OCI-LY1 (cell line): Measurements from ENCODE around the gene DPP4.

Experiments used
- H2AFZ ChIP-seq: fragments of 200-600 bp; sonication (generic), shearing (Covaris generic); 2 replicates; pipeline ENCODE4 v1.6.0; 2014; ENCODE audit warnings: antibody characterized with exemption, mild to moderate bottlenecking, low read length
- H3F3A ChIP-seq: fragments of 200-600 bp; sonication (generic), shearing (Covaris generic); 2 replicates; pipeline ENCODE4 v1.6.0; 2014; ENCODE audit warnings: mild to moderate bottlenecking, antibody characterized with exemption, low read length, moderate library complexity; ENCODE audit not compliant: insufficient read depth
- H3K27ac ChIP-seq: fragments of 200-600 bp; sonication (generic); 2 replicates; pipeline ENCODE4 v1.5.1; 2014; ENCODE audit warnings: low read length, mixed run types, mild to moderate bottlenecking, low read depth; ENCODE audit not compliant: poor library complexity, severe bottlenecking
- H3K27me3 ChIP-seq: fragments of 200-600 bp; sonication (generic); 2 replicates; pipeline ENCODE4 v1.6.0; 2014; ENCODE audit warnings: antibody characterized with exemption, mild to moderate bottlenecking, low read length, moderate library complexity; ENCODE audit not compliant: insufficient read depth
- H3K36me3 ChIP-seq: fragments of 200-600 bp; sonication (generic); 2 replicates; pipeline ENCODE4 v1.6.1; 2014; ENCODE audit warnings: mild to moderate bottlenecking, antibody characterized with exemption, low read length, moderate library complexity, mixed read lengths; ENCODE audit not compliant: insufficient read depth
- H3K4me1 ChIP-seq: fragments of 200-600 bp; sonication (generic); 2 replicates; pipeline ENCODE4 v1.5.1; 2014; ENCODE audit warnings: mild to moderate bottlenecking, low read length, moderate library complexity; ENCODE audit not compliant: insufficient read depth, severe bottlenecking
- H3K4me2 ChIP-seq: fragments of 200-600 bp; sonication (generic), shearing (Covaris generic); 2 replicates; pipeline ENCODE4 v1.6.1; 2014; ENCODE audit warnings: low read length
- H3K4me3 ChIP-seq: fragments of 200-600 bp; sonication (generic); 2 replicates; pipeline ENCODE4 v1.5.1; 2014; ENCODE audit warnings: low read length, low read depth, mild to moderate bottlenecking, mixed read lengths; ENCODE audit not compliant: poor library complexity, severe bottlenecking
- H3K79me2 ChIP-seq: fragments of 200-600 bp; shearing (Covaris generic); 2 replicates; pipeline ENCODE4 v1.6.1; 2016; ENCODE audit warnings: mixed run types, low read length, mixed read lengths; ENCODE audit not compliant: insufficient read depth
- H3K9ac ChIP-seq: fragments of 200-600 bp; sonication (generic), shearing (Covaris generic); 2 replicates; pipeline ENCODE4 v1.6.1; 2014; ENCODE audit warnings: mild to moderate bottlenecking, low read length, mixed read lengths
- H3K9me2 ChIP-seq: fragments of 200-600 bp; sonication (generic), shearing (Covaris generic); 2 replicates; pipeline ENCODE4 v1.6.1; 2014; ENCODE audit warnings: low read depth, mild to moderate bottlenecking, low read length, mixed read lengths
- H3K9me3 ChIP-seq: fragments of 200-600 bp; shearing (Covaris generic); 2 replicates; pipeline ENCODE4 v1.6.1; 2014; ENCODE audit warnings: low read length, mixed read lengths
- H4K20me1 ChIP-seq: fragments of 200-600 bp; sonication (generic), shearing (Covaris generic); 2 replicates; pipeline ENCODE4 v1.6.0; 2016; ENCODE audit warnings: mild to moderate bottlenecking, low read length; ENCODE audit not compliant: insufficient read depth
- EZH2 ChIP-seq: fragments of 200-600 bp; sonication (generic), shearing (Covaris generic); IDR thresholded peaks from 2 replicates; pipeline ENCODE4 v1.8.0; 2017; ENCODE audit warnings: borderline replicate concordance, mixed run types, mild to moderate bottlenecking, antibody characterized with exemption, low read length, moderate library complexity, mixed read lengths
- TF ChIP-seq, protein P1 (sequence below): fragments of 200-600 bp; sonication (generic), shearing (Covaris generic); IDR thresholded peaks from 2 replicates; pipeline ENCODE4 v1.5.1; 2017; ENCODE audit warnings: mild to moderate bottlenecking, antibody characterized with exemption, low read length, moderate library complexity, mixed read lengths

Gene DPP4

DNA sequence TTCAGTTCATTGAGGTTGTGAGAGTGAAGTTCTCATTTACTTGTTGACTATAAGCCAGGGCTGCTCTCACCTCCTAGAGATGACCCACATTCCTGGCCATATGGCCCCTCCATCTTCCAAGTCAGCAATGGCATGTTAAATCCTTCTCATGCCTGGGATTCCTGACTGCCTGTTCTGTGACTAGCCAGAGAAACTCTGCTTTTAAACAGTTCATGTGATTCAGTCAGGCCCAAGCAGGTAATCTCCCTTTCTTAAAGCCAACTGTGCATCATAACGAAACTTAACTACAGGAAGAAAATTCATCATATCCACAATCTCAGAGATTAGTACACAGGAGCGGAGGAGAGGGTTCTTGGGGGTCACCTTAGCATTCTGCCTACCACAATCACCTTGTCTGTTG, 11.5 kb downstream of the DPP4 start:
- Histone ChIP-seq H3K4me1 (no peaks in the 10 kb centered on the region), H2AFZ (no peak overlapping the region), H3K9ac (no peak overlapping the region), H3K36me3 (no peaks in the 10 kb centered on the region), H3K9me2 (no peaks in the 10 kb centered on the region), H3K27ac (no peak overlapping the region), H3K27me3 (0 out of 2 replicates have a peak, but pooled peaks cover under 1% of the 10 kb centered on the region), H3K4me2 (no peak overlapping the region), H3F3A (no peaks in the 10 kb centered on the region), H3K79me2 (no peaks in the 10 kb centered on the region), H4K20me1 (no peaks in the 10 kb centered on the region), H3K9me3 (no peaks in the 10 kb centered on the region), H3K4me3 (no peak overlapping the region)
- TF ChIP-seq, protein P1, sequence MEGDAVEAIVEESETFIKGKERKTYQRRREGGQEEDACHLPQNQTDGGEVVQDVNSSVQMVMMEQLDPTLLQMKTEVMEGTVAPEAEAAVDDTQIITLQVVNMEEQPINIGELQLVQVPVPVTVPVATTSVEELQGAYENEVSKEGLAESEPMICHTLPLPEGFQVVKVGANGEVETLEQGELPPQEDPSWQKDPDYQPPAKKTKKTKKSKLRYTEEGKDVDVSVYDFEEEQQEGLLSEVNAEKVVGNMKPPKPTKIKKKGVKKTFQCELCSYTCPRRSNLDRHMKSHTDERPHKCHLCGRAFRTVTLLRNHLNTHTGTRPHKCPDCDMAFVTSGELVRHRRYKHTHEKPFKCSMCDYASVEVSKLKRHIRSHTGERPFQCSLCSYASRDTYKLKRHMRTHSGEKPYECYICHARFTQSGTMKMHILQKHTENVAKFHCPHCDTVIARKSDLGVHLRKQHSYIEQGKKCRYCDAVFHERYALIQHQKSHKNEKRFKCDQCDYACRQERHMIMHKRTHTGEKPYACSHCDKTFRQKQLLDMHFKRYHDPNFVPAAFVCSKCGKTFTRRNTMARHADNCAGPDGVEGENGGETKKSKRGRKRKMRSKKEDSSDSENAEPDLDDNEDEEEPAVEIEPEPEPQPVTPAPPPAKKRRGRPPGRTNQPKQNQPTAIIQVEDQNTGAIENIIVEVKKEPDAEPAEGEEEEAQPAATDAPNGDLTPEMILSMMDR: no peak
- no peak for TF ChIP-seq EZH2

DNA sequence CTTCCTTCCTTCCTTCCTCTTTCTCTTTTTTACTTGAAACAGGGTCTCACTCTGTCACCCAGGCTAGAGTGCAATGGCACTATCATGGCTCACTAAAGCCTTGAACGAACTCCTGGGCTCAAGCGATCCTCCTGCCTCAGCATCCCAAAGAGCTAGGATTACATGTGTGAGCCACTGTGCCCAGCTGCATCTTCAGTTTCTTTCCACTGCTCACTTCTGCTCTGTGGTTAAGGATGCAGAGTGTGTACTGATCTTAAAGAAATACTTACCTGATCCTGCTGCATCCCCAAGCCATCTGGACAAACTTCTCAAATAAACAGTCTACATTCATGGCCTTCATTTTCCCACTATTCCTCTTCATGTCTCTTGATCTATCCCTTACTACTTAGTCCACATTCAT, 13.0 kb downstream of the DPP4 start:
- Histone ChIP-seq H3K4me3 (no peak overlapping the region), H3K27me3 (0 out of 2 replicates have a peak, but pooled peaks cover 5% of the 10 kb centered on the region), H3K4me1 (no peaks in the 10 kb centered on the region), H3K9ac (no peak overlapping the region), H3K27ac (no peak overlapping the region), H2AFZ (no peak overlapping the region), H3K36me3 (no peaks in the 10 kb centered on the region), H4K20me1 (no peaks in the 10 kb centered on the region), H3K9me3 (no peaks in the 10 kb centered on the region), H3K79me2 (no peaks in the 10 kb centered on the region), H3F3A (no peaks in the 10 kb centered on the region), H3K4me2 (no peak overlapping the region), H3K9me2 (no peaks in the 10 kb centered on the region)
- TF ChIP-seq, protein P1: no peak
- no peak for TF ChIP-seq EZH2

DNA sequence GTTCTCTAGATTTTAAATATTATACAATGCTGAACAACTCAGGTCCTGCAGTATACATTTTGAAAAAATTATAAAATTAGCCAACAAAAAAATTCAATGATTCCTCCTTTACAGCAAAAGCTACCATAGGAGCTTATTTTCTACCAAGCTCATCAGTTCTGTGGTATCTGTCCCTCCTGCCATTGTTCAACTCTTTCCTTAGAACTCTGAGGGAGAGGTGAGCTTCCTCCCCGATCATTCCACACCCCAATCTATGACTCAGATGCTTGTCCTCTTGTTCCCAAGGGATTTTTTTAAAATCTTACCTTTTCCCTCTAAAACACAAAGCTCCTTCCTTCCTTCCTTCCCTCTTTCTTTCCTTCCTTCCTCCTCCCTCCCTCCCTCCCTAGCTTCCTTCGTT, 13.5 kb downstream of the DPP4 start:
- Histone ChIP-seq H3K4me3 (no peak overlapping the region), H3K79me2 (no peaks in the 10 kb centered on the region), H3K27ac (no peak overlapping the region), H3K36me3 (no peaks in the 10 kb centered on the region), H3K9me2 (no peaks in the 10 kb centered on the region), H3K4me2 (no peak overlapping the region), H3K9ac (no peak overlapping the region), H3K9me3 (no peaks in the 10 kb centered on the region), H3K27me3 (0 out of 2 replicates have a peak, but pooled peaks cover 5% of the 10 kb centered on the region), H3F3A (no peaks in the 10 kb centered on the region), H3K4me1 (no peaks in the 10 kb centered on the region), H4K20me1 (no peaks in the 10 kb centered on the region), H2AFZ (no peak overlapping the region)
- TF ChIP-seq, protein P1: no peak
- TF ChIP-seq EZH2: no peak
